SJCRH30 (cell line): Measurements from ENCODE around the gene DOCK4. TPM values are rescaled to one million over a fixed set of nuclear protein-coding genes. Genes with fewer than 3 reads are reported as not detected.

ENCODE experiments used
- DNase-seq, 2 experiments: peaks; one replicate each; pipeline ENCODE4 v3.0.0-alpha.2; 2015 to 2020
- H3K27ac ChIP-seq: fragments of 250-450 bp; sonication (Bioruptor Pico); 2 replicates; pipeline ENCODE4 v1.5.1; 2020; ENCODE audit warnings: mild to moderate bottlenecking, moderate library complexity
- H3K27me3 ChIP-seq: fragments of 250-450 bp; sonication (Bioruptor Pico); 2 replicates; pipeline ENCODE4 v1.5.1; 2020; ENCODE audit warnings: mild to moderate bottlenecking, moderate library complexity
- H3K36me3 ChIP-seq: fragments of 250-450 bp; sonication (Bioruptor Pico); 2 replicates; pipeline ENCODE4 v1.5.1; 2020; ENCODE audit warnings: mild to moderate bottlenecking, moderate library complexity
- H3K4me1 ChIP-seq: fragments of 250-450 bp; sonication (Bioruptor Pico); 2 replicates; pipeline ENCODE4 v1.5.1; 2020; ENCODE audit warnings: mild to moderate bottlenecking, moderate library complexity
- H3K4me3 ChIP-seq: fragments of 250-450 bp; sonication (Bioruptor Pico); 2 replicates; pipeline ENCODE4 v1.5.1; 2020; ENCODE audit warnings: mild to moderate bottlenecking, moderate library complexity
- H3K9me3 ChIP-seq: fragments of 250-450 bp; sonication (Bioruptor Pico); replicated peaks from 2 replicates; pipeline ENCODE4 v1.5.1; 2020; ENCODE audit warnings: mild to moderate bottlenecking, moderate library complexity
- total RNA-seq: library from RNA; depleted of rRNA; stranded (reverse); fragments of >200 nt; shearing (Covaris generic); gene quantifications from 2 replicates; pipeline ENCODE4 v1.2.3, GENCODE V29; 2014

DOCK4 gene
- total RNA-seq, 1 experiment from 2014 or later, result 11.4 TPM

- H3K9me3 ChIP-seq, result no peaks in the 10 kb centered on the region
- no peak for DNase-seq
- H3K27ac ChIP-seq, result no peak overlapping the region
- no peak overlapping the region for H3K4me3 ChIP-seq
- H3K27me3 ChIP-seq, result no peaks in the 10 kb centered on the region
- no peaks in the 10 kb centered on the region for H3K36me3 ChIP-seq
- H3K4me1 ChIP-seq, result no peaks in the 10 kb centered on the region
Measured at GRCh38 chr7:112053737-112054069, 152.5 kb downstream of the DOCK4 start.

GRCh38 chr7:112052993-112053736, 153.0 kb downstream of the DOCK4 start:
- no peaks in the 10 kb centered on the region for H3K9me3 ChIP-seq
- no peak overlapping the region for H3K27ac ChIP-seq
- no peaks in the 10 kb centered on the region for H3K36me3 ChIP-seq
- no peaks in the 10 kb centered on the region for H3K27me3 ChIP-seq
- no peaks in the 10 kb centered on the region for H3K4me1 ChIP-seq
- H3K4me3 ChIP-seq, result no peak overlapping the region
- no peak for DNase-seq

- H3K4me3 ChIP-seq, result no peak overlapping the region
- H3K27ac ChIP-seq, result no peak overlapping the region
- H3K4me1 ChIP-seq, result no peaks in the 10 kb centered on the region
- DNase-seq, result no peak
- no peaks in the 10 kb centered on the region for H3K27me3 ChIP-seq
- H3K36me3 ChIP-seq, result no peaks in the 10 kb centered on the region
- H3K9me3 ChIP-seq, result no peaks in the 10 kb centered on the region
Measured at GRCh38 chr7:112052498-112052897, 153.7 kb downstream of the DOCK4 start.

GRCh38 chr7:112050250-112050881, 155.8 kb downstream of the DOCK4 start:
- no peaks in the 10 kb centered on the region for H3K4me1 ChIP-seq
- no peaks in the 10 kb centered on the region; the same call in 1 of the 2 replicates for H3K9me3 ChIP-seq
- no peaks in the 10 kb centered on the region for H3K36me3 ChIP-seq
- H3K4me3 ChIP-seq, result no peak overlapping the region
- DNase-seq, result no peak
- H3K27ac ChIP-seq, result no peak overlapping the region
- no peaks in the 10 kb centered on the region for H3K27me3 ChIP-seq

- no peaks in the 10 kb centered on the region for H3K4me1 ChIP-seq
- H3K36me3 ChIP-seq, result no peaks in the 10 kb centered on the region
- H3K4me3 ChIP-seq, result no peak overlapping the region
- H3K27me3 ChIP-seq, result no peaks in the 10 kb centered on the region
- no peak for DNase-seq
- no peak overlapping the region for H3K27ac ChIP-seq
- no peaks in the 10 kb centered on the region; the same call in 1 of the 2 replicates for H3K9me3 ChIP-seq
Measured at GRCh38 chr7:112049555-112050249, 156.5 kb downstream of the DOCK4 start.

- H3K27ac ChIP-seq, result no peak overlapping the region
- DNase-seq, result no peak
- H3K36me3 ChIP-seq, result no peaks in the 10 kb centered on the region
- no peaks in the 10 kb centered on the region for H3K4me1 ChIP-seq
- H3K4me3 ChIP-seq, result no peak overlapping the region
- no peaks in the 10 kb centered on the region; the same call in 1 of the 2 replicates for H3K9me3 ChIP-seq
- H3K27me3 ChIP-seq, result no peaks in the 10 kb centered on the region
Measured at GRCh38 chr7:112047421-112047820, 158.8 kb downstream of the DOCK4 start.

- Histone ChIP-seq H3K36me3 (no peaks in the 10 kb centered on the region), H3K27ac (no peak overlapping the region), H3K9me3 (no peaks in the 10 kb centered on the region; the same call in 1 of the 2 replicates), H3K4me3 (no peak overlapping the region), H3K27me3 (no peaks in the 10 kb centered on the region), H3K4me1 (no peaks in the 10 kb centered on the region)
- no peak for DNase-seq
Measured at GRCh38 chr7:112045222-112045621, 161.0 kb downstream of the DOCK4 start.

GRCh38 chr7:112042631-112043030, 163.6 kb downstream of the DOCK4 start:
- Histone ChIP-seq H3K27me3 (no peaks in the 10 kb centered on the region), H3K4me3 (no peak overlapping the region), H3K9me3 (no peaks in the 10 kb centered on the region; the same call in 1 of the 2 replicates), H3K4me1 (no peaks in the 10 kb centered on the region), H3K36me3 (no peaks in the 10 kb centered on the region), H3K27ac (no peak overlapping the region)
- no peak for DNase-seq

- Histone ChIP-seq H3K27ac (no peak overlapping the region), H3K27me3 (no peaks in the 10 kb centered on the region), H3K4me1 (no peaks in the 10 kb centered on the region), H3K36me3 (no peaks in the 10 kb centered on the region), H3K4me3 (no peak overlapping the region), H3K9me3 (no peaks in the 10 kb centered on the region)
- DNase-seq, result no peak
Measured at GRCh38 chr7:112038353-112038752, 167.8 kb downstream of the DOCK4 start.

- no peak overlapping the region for H3K4me3 ChIP-seq
- H3K9me3 ChIP-seq, result no peaks in the 10 kb centered on the region
- H3K27ac ChIP-seq, result no peak overlapping the region
- H3K36me3 ChIP-seq, result no peaks in the 10 kb centered on the region
- no peaks in the 10 kb centered on the region for H3K27me3 ChIP-seq
- no peak for DNase-seq
- 0 out of 2 replicates have a peak, but pooled peaks cover 3% of the 10 kb centered on the region for H3K4me1 ChIP-seq
Measured at GRCh38 chr7:112036071-112036470, 170.1 kb downstream of the DOCK4 start.

- Histone ChIP-seq H3K4me3 (no peak overlapping the region), H3K4me1 (0 out of 2 replicates have a peak, but pooled peaks cover 3% of the 10 kb centered on the region), H3K27me3 (no peaks in the 10 kb centered on the region), H3K36me3 (no peaks in the 10 kb centered on the region), H3K27ac (no peak overlapping the region), H3K9me3 (no peaks in the 10 kb centered on the region)
- no peak for DNase-seq
Measured at GRCh38 chr7:112031689-112032088, 174.5 kb downstream of the DOCK4 start.

- Histone ChIP-seq H3K4me3 (no peak overlapping the region), H3K4me1 (no peaks in the 10 kb centered on the region), H3K9me3 (no peaks in the 10 kb centered on the region), H3K27me3 (no peaks in the 10 kb centered on the region; the same call in 1 of the 2 replicates), H3K27ac (no peak overlapping the region), H3K36me3 (no peaks in the 10 kb centered on the region)
- DNase-seq, result no peak
Measured at GRCh38 chr7:112025556-112025955, 180.6 kb downstream of the DOCK4 start.

- H3K4me3 ChIP-seq, result no peak overlapping the region
- no peak for DNase-seq
Measured at GRCh38 chr7:112023786-112024185, 182.4 kb downstream of the DOCK4 start.

GRCh38 chr7:112023282-112023681, 182.9 kb downstream of the DOCK4 start:
- Histone ChIP-seq H3K27ac (no peak overlapping the region), H3K36me3 (no peaks in the 10 kb centered on the region), H3K9me3 (no peaks in the 10 kb centered on the region), H3K4me1 (no peaks in the 10 kb centered on the region), H3K4me3 (no peak overlapping the region), H3K27me3 (no peaks in the 10 kb centered on the region; the same call in 1 of the 2 replicates)
- no peak for DNase-seq

More at GRCh38 chr7:112023786-112024185, 182.4 kb downstream of the DOCK4 start:
- Histone ChIP-seq H3K27me3 (no peaks in the 10 kb centered on the region; the same call in 1 of the 2 replicates), H3K9me3 (no peaks in the 10 kb centered on the region), H3K4me1 (no peaks in the 10 kb centered on the region), H3K36me3 (no peaks in the 10 kb centered on the region), H3K27ac (no peak overlapping the region)

GRCh38 chr7:112022128-112022527, 184.1 kb downstream of the DOCK4 start:
- Histone ChIP-seq H3K4me1 (no peaks in the 10 kb centered on the region), H3K27me3 (no peaks in the 10 kb centered on the region; the same call in 1 of the 2 replicates), H3K27ac (no peak overlapping the region), H3K36me3 (no peaks in the 10 kb centered on the region), H3K4me3 (no peak overlapping the region), H3K9me3 (no peaks in the 10 kb centered on the region)
- DNase-seq, result no peak
